GM12891 (cell line): Measurements from ENCODE around the gene TLR7. TPM values are rescaled to one million over a fixed set of nuclear protein-coding genes. Genes with fewer than 3 reads are reported as not detected.

Source experiments
- DNase-seq: peaks from one replicate; pipeline ENCODE4 v3.0.0; 2011; ENCODE audit warnings: low spot score; ENCODE audit not compliant: insufficient read length
- FAIRE-seq: peaks from 2 replicates; lab custom pipeline; 2011; peaks lifted over from hg19 to GRCh38; lab: Jason Lieb, UNC
- PAX5 ChIP-seq: IDR thresholded peaks from 2 replicates; pipeline ENCODE4 v1.6.1; 2011; ENCODE audit warnings: low read length, moderate library complexity, mild to moderate bottlenecking; ENCODE audit not compliant: insufficient read depth, severe bottlenecking
- POLR2A ChIP-seq: IDR thresholded peaks from 2 replicates; pipeline ENCODE4 v1.6.1; 2011; ENCODE audit warnings: low read depth, low read length, control low read depth
- POLR2AphosphoS5 ChIP-seq: IDR thresholded peaks from 2 replicates; pipeline ENCODE4 v1.6.1; 2011; ENCODE audit warnings: low read depth, low read length, control low read depth
- POU2F2 ChIP-seq: IDR thresholded peaks from 2 replicates; pipeline ENCODE4 v1.6.1; 2011; ENCODE audit warnings: low read depth, mild to moderate bottlenecking, control low read depth, low read length, moderate library complexity
- SPI1 ChIP-seq: IDR thresholded peaks from 2 replicates; pipeline ENCODE4 v1.6.1; 2011; ENCODE audit warnings: low read depth, low read length, control low read depth
- TAF1 ChIP-seq: IDR thresholded peaks from 2 replicates; pipeline ENCODE4 v1.6.1; 2011; ENCODE audit warnings: low read depth, low read length, control low read depth
- polyA plus RNA-seq: library from polyadenylated mRNA; unstranded; fragments of >200 nt; gene quantifications from one replicate; pipeline ENCODE4 v1.2.1, GENCODE V29; 2012; ENCODE audit warnings: low read depth, missing spikeins, inconsistent platforms; ENCODE audit not compliant: missing spikeins

The TLR7 gene
- polyA plus RNA-seq = 11.8 TPM

GRCh38 chrX:12866451-12867377, at the start of gene TLR7:
Gene TLR7 (plus strand): TSS chrX:12867072. CDS start chrX:12867579, 507 bp downstream.
- peak; percentile 72 for FAIRE-seq
- no peak for DNase-seq
- TF ChIP-seq PAX5 (no peak), TAF1 (0 out of 2 replicates have a peak, but pooled peaks have one; percentile 20), POLR2AphosphoS5 (no peak; the same call in 1 of the 2 replicates), SPI1 (peak; percentile 32)

GRCh38 chrX:12817528-12817927, 49.3 kb upstream of the TLR7 start:
- TF ChIP-seq PAX5 = no peak
- no peak for TF ChIP-seq SPI1
- TF ChIP-seq POLR2A = no peak
- no peak for TF ChIP-seq TAF1
- no peak for TF ChIP-seq POU2F2
- TF ChIP-seq POLR2AphosphoS5 = no peak
- FAIRE-seq (no peak), DNase-seq (no peak)

- FAIRE-seq (peak; percentile 33), DNase-seq (no peak)
Observed at GRCh38 chrX:12819222-12819621, 47.6 kb upstream of the TLR7 start.

GRCh38 chrX:12820737-12821136, 46.1 kb upstream of the TLR7 start:
- no peak for TF ChIP-seq TAF1
- TF ChIP-seq SPI1 = no peak
- TF ChIP-seq POU2F2 = no peak
- TF ChIP-seq POLR2AphosphoS5 = no peak
- no peak for TF ChIP-seq POLR2A
- TF ChIP-seq PAX5 = no peak
- no peak for DNase-seq
- FAIRE-seq = no peak

More at GRCh38 chrX:12819222-12819621, 47.6 kb upstream of the TLR7 start:
- TF ChIP-seq POLR2AphosphoS5 (no peak), POLR2A (no peak), SPI1 (no peak), POU2F2 (no peak), PAX5 (no peak), TAF1 (no peak)

- DNase-seq = no peak
- TF ChIP-seq POLR2AphosphoS5 = no peak
- peak; percentile 20 for FAIRE-seq
Observed at GRCh38 chrX:12824944-12825343, 41.9 kb upstream of the TLR7 start.

GRCh38 chrX:12825801-12826200, 41.1 kb upstream of the TLR7 start:
- TF ChIP-seq POLR2AphosphoS5 = no peak
- TF ChIP-seq SPI1 = no peak
- DNase-seq (no peak), FAIRE-seq (no peak)

GRCh38 chrX:12843061-12843667, 23.7 kb upstream of the TLR7 start:
- FAIRE-seq = no peak
- TF ChIP-seq POLR2AphosphoS5 = no peak
- no peak for TF ChIP-seq SPI1
- no peak for DNase-seq

GRCh38 chrX:12843668-12844279, 23.1 kb upstream of the TLR7 start:
- TF ChIP-seq TAF1 (0 out of 2 replicates have a peak, but pooled peaks have one; percentile 10), POLR2A (no peak)
- DNase-seq (no peak), FAIRE-seq (peak; percentile 97)

GRCh38 chrX:12844319-12844718, 22.6 kb upstream of the TLR7 start:
- FAIRE-seq (no peak), DNase-seq (no peak)
- TF ChIP-seq POU2F2 = no peak
- no peak for TF ChIP-seq TAF1
- no peak for TF ChIP-seq POLR2A

- no peak for TF ChIP-seq POLR2AphosphoS5
- TF ChIP-seq PAX5 = no peak
- TF ChIP-seq SPI1 = no peak
- TF ChIP-seq TAF1 = no peak
- no peak for TF ChIP-seq POU2F2
- TF ChIP-seq POLR2A = no peak
- no peak for DNase-seq
- FAIRE-seq = no peak
Observed at GRCh38 chrX:12865359-12865758, 1.5 kb upstream of the TLR7 start.
